Activated CD8-positive, alpha-beta memory T cell treated with anti-CD3 and anti-CD28 coated beads, Interleukin-2, amount 10 ng/mL, durations not matched to agents 7 days and 5 days (primary cell): ENCODE measurements around the gene PRF1. TPM values are rescaled to one million over a fixed set of nuclear protein-coding genes. Genes with fewer than 3 reads are reported as not detected.
A peak's percentile ranks its signal among the peaks of the same experiment; 100 is the strongest.

ENCODE experiments used
- ATAC-seq: fragments of 150-1000 bp; cut with Tn5 transposase; one replicate; pipeline ENCODE4 v1.10.0; 2021; ENCODE audit warnings: moderate library complexity
- CTCF ChIA-PET: fragments of 350-600 bp; sonication (Branson Sonifier 250); formaldehyde crosslinking; loops from one replicate; lab custom pipeline; 2021; ENCODE audit warnings: antibody characterized with exemption; lab: Charles Lee
- DNase-seq: peaks from one replicate; pipeline ENCODE4 v3.0.0-alpha.2; 2020
- H3K27ac Mint-ChIP-seq: one replicate; pipeline ENCODE4 v1.8.0; 2021; ENCODE audit warnings: mild to moderate bottlenecking, mixed read lengths
- H3K27me3 Mint-ChIP-seq: one replicate; pipeline ENCODE4 v1.8.0; 2021; ENCODE audit warnings: mixed read lengths
- H3K36me3 Mint-ChIP-seq: one replicate; pipeline ENCODE4 v1.8.0; 2021; ENCODE audit warnings: mild to moderate bottlenecking, mixed read lengths
- H3K4me1 Mint-ChIP-seq: one replicate; pipeline ENCODE4 v1.8.0; 2021; ENCODE audit warnings: mixed read lengths
- H3K4me3 Mint-ChIP-seq: one replicate; pipeline ENCODE4 v1.8.0; 2021; ENCODE audit warnings: mild to moderate bottlenecking, moderate library complexity, mixed read lengths
- H3K9me3 Mint-ChIP-seq: one replicate; pipeline ENCODE4 v1.8.0; 2022; ENCODE audit warnings: low read depth, mixed read lengths
- total RNA-seq, 2 experiments: library from RNA; stranded (reverse); gene quantifications; one replicate each; pipeline ENCODE4 v1.2.3, GENCODE V29; 2021

Gene PRF1
- total RNA-seq, 2 experiments from 2014 or later: 381 to 433 TPM

DNA sequence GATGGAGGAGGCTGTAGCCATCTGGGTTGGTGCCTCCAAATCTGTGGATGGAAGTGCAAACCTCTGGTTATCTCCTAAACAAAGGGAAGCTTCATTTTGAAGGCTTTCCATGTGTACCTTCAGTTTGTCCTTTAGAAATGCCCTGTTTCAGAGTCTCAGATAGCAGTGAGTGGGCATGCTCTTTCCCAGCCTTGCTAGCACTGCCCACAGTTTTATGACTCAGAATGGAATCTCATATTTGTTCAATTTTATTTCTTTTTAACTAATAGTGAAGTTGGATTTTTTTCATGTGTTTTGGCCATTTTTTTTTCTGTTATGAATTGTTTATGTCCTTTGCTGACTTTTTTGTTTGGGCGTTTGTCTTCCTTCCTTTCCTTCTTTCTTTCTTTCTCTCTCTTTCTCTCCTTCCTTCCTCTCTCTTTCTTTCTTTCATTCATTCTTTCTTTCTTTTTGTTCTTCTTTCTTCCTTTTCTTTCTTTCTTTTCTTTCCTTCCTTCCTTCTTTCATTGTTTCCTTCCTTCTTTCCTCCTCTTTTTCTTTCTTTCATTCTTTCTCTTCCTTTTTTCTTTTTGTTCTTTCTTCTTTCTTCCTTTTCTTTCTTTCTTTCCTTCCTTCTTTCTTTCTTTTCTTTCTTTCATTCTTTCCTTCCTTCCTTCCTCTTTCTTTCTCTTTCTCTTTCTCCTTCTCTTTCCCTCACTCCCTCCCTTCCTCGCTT, 25.6 kb downstream of the PRF1 start:
- Mint-ChIP-seq H3K9me3 (no peaks in the 10 kb centered on the region), H3K27ac (peak overlapping the region; percentile 98), H3K4me1 (peaks cover 59% of the 10 kb centered on the region), H3K27me3 (no peaks in the 10 kb centered on the region), H3K36me3 (peaks cover 4% of the 10 kb centered on the region), H3K4me3 (peak overlapping the region; percentile 63)
- no peak for DNase-seq
- no peak for ATAC-seq
- CTCF ChIA-PET: interaction anchor here (1.0 to 3.9 kb wide), 7 partner anchors 9 to 43 kb away, joined by 3 to 40 read pairs (median 6); partner anchors contain the start of gene PRF1

DNA sequence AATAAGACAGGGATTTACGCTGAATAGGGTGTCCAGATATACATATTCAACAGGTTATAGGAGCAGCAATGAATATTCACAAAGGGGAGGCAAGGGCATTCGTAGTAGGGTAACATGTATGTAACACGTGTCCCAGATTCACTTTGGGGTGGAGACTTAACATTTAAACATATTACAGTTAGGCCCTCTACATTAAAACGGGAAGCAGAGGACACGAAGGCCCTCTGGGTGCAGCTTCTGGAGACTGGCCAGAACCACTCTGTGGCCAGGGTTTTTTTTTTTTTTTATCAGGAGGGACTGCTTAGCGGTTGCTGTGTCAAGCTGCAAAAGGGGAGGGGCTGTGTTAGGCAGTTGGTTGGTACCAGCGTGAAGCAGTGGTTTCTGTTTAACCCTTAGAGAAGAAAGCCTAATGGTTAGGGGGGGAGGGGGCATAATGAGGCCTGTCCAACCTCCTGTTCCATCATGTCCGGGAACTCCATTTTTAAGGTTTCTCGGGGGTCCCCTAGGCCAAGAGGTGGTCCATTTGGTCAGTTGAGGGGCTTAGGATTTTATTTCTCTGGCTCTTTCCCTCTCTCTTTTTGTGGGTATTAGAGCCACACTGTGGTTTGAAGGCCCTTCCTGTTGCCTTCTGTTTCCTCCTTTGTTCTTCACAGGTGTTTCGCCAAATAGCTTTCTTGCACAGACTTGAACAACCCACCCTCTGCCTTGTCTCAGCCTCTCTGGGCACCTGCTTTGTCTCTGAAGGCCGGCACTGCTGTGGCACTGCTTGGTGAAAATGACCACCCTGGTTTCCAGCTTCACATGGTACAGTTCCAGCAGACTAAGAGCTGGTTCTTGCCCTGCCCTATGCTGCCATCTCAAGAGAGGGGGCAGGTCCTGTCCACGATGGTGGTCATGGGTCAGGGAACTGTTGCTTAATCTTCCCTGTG, 26.4 kb downstream of the PRF1 start:
- peak; percentile 86 for DNase-seq

DNA sequence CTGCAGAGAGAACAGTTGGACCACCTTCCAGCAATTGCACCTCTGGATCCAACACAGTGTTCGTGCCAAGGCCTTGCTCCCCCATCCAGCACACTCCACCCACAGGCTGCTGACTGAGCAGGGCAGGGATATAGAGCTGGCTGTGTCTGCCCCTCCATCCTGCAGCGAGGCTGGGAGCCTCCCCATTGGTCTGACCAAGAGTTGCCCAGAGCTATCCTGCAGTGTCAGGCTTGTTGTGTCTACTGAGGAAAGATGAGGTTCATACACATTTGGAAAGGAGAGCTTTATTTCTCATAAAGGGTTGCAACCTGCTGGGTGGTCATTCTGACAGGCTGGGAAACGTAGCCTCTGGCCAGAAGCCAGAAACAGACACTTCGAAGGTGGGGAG, 27.1 kb downstream of the PRF1 start:
- DNase-seq: no peak
- CTCF ChIA-PET: interaction anchor here (0.7 to 3.9 kb wide), 7 partner anchors 8 to 44 kb away, joined by 3 to 40 read pairs (median 6); partner anchors contain the start of gene PRF1
- Mint-ChIP-seq H3K27me3 (no peaks in the 10 kb centered on the region), H3K4me1 (peaks cover 57% of the 10 kb centered on the region), H3K36me3 (no peaks in the 10 kb centered on the region), H3K9me3 (no peaks in the 10 kb centered on the region), H3K4me3 (no peak overlapping the region), H3K27ac (peak overlapping the region; percentile 98)
- no peak for ATAC-seq

More for the DNA sequence above, 26.4 kb downstream of the PRF1 start:
- Mint-ChIP-seq H3K27ac (peak overlapping the region; percentile 98), H3K36me3 (no peaks in the 10 kb centered on the region), H3K9me3 (no peaks in the 10 kb centered on the region), H3K4me1 (peaks cover 59% of the 10 kb centered on the region), H3K27me3 (no peaks in the 10 kb centered on the region), H3K4me3 (peak overlapping the region; percentile 63)
- CTCF ChIA-PET: interaction anchor here (0.7 to 3.9 kb wide), 8 partner anchors 9 to 43 kb away, joined by 3 to 40 read pairs (median 6); partner anchors contain the start of gene PRF1
- ATAC-seq: peak; percentile 31

DNA sequence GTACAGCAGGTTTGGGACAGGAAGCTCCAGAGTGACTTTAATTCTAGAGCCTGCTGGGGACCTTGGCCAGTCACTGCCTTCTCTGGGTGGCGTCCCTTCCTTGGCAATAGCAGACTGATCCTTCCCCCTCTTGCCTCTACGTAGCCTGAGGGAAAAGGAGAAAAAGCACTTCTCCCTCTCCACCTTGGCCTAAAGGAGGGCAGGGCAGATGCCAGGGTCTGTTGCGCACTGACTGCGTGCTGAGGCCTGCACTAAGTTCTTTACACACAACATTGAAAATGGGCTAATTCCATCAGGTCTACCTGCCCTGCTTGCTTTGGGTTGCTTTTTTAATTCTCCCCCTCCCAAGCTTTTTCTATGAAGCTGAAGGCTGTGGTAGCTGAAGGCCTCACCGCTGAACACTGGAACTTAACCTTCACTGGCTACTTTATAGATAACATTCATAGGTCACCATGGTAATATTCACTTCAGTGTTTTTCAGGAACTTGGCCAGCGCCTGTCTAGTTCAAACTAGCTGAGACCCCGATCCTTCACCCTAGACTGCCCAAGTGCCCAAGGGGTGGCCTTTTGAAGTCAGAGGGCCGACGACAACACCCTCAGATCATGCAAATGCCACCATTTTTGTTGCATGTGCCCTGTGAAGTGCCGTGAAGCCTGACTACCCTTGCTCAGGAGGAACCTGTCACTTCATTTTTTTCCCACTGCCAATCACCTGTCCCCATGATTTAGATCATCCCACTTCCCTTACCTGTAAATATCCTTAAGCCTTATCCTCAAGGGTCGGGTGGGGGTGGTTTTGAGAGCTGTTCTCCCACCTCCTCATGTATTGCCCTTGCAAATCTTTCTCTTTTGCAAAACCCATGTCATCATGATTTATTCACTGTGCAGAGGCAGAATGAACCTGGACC, 28.7 kb downstream of the PRF1 start:
- Mint-ChIP-seq H3K27ac (peak overlapping the region; percentile 40), H3K9me3 (no peaks in the 10 kb centered on the region), H3K4me3 (no peak overlapping the region), H3K36me3 (no peaks in the 10 kb centered on the region), H3K27me3 (no peaks in the 10 kb centered on the region), H3K4me1 (peaks cover 54% of the 10 kb centered on the region)
- ATAC-seq (no peak), DNase-seq (no peak)
- CTCF ChIA-PET: interaction anchor here (3.9 kb wide), 1 partner anchor 14 kb away, joined by 40 read pairs; no protein-coding TSS in a partner anchor

DNA sequence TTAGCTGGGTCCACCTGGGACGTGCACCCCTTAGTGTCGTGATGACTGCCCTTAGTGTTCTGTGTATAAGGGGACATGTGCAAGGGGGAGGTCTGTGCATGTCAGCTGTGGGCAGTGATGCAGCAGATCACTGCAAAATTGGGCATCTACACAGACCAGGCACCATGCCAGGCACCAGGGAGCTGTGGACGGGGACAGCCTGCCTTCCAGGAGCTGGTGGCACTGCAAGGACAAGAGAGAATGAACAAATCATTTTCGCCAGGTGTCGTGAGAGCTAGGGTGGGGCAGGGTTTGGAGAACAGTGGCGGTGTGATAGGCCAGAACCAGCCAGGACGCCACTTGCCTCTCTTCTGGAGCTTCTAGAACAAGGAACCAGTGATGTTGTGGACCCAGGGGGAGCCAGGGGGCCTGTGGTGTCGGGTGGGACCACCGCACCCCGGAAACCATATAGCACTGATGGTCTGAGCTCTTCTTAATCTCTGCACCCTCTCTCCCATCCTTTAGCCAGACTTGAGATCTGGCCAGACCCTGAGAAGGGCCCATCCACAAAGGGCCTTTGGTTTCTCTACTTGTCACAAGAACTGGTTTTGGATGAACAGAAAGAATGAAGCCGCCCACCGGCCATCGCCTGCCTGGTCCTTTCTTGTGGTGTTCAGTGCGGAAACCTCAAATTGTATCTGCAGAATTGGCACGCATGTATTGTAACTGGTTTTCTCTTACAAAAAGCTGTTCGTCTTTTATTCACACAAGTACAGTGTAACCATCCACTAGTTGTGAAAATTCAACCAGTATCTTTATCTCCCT, 30.7 kb downstream of the PRF1 start:
- DNase-seq: no peak
- peaks cover 34% of the 10 kb centered on the region for H3K4me1 Mint-ChIP-seq
- no peaks in the 10 kb centered on the region for H3K36me3 Mint-ChIP-seq
- ATAC-seq: no peak
- no peaks in the 10 kb centered on the region for H3K27me3 Mint-ChIP-seq
- H3K4me3 Mint-ChIP-seq: no peak overlapping the region
- peak overlapping the region; percentile 34 for H3K27ac Mint-ChIP-seq
- CTCF ChIA-PET: interaction anchor here (1.2 to 2.2 kb wide), 3 partner anchors 13 to 22 kb away, joined by 4 to 10 read pairs (median 5); no protein-coding TSS in a partner anchor
- no peaks in the 10 kb centered on the region for H3K9me3 Mint-ChIP-seq

DNA sequence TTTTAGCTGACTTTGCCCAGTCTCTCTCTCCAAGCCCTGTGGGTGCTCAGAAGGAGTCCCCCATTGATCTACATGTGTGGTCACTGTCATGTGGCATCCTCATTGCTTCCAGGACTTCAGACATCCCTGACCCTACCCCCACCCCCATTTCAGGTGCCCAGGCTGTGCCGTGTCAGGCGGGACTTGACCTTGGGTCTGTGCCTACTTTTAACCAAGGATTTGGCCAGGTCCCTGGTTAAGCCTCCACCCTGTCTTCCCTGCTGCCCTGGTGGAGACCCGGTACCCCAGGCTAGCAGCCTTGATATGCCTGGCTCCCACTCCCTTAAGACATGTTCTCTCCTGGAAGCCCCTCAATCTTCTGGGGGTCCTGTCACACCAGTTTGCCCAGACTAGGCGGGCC, 31.3 kb downstream of the PRF1 start:
- Mint-ChIP-seq H3K27me3 (no peaks in the 10 kb centered on the region), H3K9me3 (no peaks in the 10 kb centered on the region), H3K4me3 (no peak overlapping the region), H3K36me3 (no peaks in the 10 kb centered on the region), H3K27ac (peak overlapping the region; percentile 34), H3K4me1 (peaks cover 27% of the 10 kb centered on the region)
- no peak for ATAC-seq
- DNase-seq: no peak
- CTCF ChIA-PET: interaction anchor here (1.1 to 2.2 kb wide), 5 partner anchors 12 to 23 kb away, joined by 4 to 10 read pairs (median 5); no protein-coding TSS in a partner anchor

DNA sequence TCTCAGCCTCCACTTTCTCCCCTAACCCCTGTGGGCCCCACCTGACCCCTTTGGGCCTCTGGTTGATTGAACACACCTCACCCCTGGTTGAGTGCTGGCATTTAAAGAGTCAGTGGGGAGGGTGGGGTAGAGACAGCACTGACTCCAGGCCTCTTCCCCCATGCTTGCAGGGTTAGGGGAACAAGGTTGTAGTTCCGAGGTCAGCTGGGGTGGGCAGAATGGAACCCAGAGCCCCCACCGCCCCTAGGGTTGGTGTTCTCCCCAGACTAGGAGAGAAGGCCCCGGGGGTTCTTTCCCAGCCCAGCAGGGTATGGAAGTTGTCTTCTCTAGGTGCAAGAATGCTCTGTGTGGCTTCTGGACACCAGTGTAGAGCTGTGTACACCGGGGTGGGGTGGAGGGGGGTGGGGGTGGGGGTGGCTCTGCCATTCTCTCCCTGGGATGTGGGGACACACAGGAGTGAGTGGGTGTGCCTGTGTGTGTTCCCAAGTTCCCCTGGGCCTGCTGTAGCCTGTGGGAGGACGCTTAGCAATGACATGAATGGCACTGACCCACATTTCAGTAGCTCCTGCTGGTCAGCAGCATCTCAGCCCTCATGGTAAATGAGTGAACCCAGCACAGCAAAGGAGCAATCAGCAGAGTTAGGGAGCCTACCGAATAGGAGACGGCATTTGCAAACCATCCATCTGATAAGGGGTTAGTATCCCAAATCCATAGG, 33.6 kb downstream of the PRF1 start:
- no peak overlapping the region for H3K4me3 Mint-ChIP-seq
- DNase-seq (no peak), ATAC-seq (no peak)
- H3K36me3 Mint-ChIP-seq: no peaks in the 10 kb centered on the region
- no peak overlapping the region for H3K27ac Mint-ChIP-seq
- H3K9me3 Mint-ChIP-seq: no peaks in the 10 kb centered on the region
- H3K27me3 Mint-ChIP-seq: no peaks in the 10 kb centered on the region
- CTCF ChIA-PET: interaction anchor here (0.7 to 3.1 kb wide), 2 partner anchors 10 to 190 kb away, joined by 3 to 18 read pairs; no protein-coding TSS in a partner anchor
- H3K4me1 Mint-ChIP-seq: peaks cover 13% of the 10 kb centered on the region

DNA sequence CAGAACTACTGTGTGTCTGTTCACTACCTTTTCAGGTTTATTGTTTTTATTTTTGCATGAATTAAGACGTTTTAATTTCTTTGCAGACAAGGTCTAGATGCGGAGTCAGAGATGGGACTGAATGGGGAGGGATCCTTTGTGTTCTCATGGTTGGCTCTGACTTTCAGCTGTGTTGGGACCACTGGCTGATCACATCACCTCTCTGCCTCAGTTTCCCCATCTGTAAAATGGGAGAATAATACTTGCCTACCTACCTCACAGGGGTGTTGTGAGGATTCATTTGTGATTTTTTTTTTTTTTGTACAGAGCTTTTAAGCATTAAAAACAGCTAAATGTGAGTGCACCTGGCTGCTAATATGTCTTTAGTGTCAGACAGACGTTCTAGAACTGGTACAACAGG, 34.4 kb downstream of the PRF1 start:
- H3K4me3 Mint-ChIP-seq: no peak overlapping the region
- H3K4me1 Mint-ChIP-seq: peaks cover 19% of the 10 kb centered on the region
- no peak for DNase-seq
- H3K36me3 Mint-ChIP-seq: no peaks in the 10 kb centered on the region
- ATAC-seq: no peak
- CTCF ChIA-PET: interaction anchor here (1.3 to 3.1 kb wide), 3 partner anchors 8 to 50 kb away, joined by 4 to 18 read pairs (median 5); no protein-coding TSS in a partner anchor
- H3K9me3 Mint-ChIP-seq: no peaks in the 10 kb centered on the region
- no peak overlapping the region for H3K27ac Mint-ChIP-seq
- H3K27me3 Mint-ChIP-seq: no peaks in the 10 kb centered on the region

DNA sequence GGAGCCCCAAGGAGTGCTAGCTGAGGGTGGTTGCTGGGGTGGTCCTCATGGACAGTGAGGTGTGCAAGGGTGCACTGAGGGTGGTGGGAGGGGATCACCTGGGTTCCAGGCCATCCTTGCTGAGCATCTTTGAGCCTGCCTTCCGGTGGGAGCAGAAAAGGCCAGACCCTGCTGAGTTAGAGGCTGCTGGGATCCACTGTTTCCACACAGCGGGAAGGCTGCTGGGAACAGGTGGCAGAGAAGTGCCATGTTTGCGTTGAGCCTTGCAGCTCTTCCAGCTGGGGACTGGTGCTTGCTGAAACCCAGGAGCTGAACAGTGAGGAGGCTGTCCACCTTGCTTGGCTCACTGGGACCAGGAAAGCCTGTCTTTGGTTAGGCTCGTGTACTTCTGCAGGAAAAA, 34.9 kb downstream of the PRF1 start:
- Mint-ChIP-seq H3K4me3 (no peak overlapping the region), H3K36me3 (no peaks in the 10 kb centered on the region), H3K27me3 (no peaks in the 10 kb centered on the region), H3K9me3 (no peaks in the 10 kb centered on the region), H3K27ac (no peak overlapping the region), H3K4me1 (peaks cover 23% of the 10 kb centered on the region)
- DNase-seq: no peak
- no peak for ATAC-seq
- CTCF ChIA-PET: interaction anchor here (1.3 to 3.1 kb wide), 4 partner anchors 8 to 50 kb away, joined by 4 to 18 read pairs (median 4); partner anchors contain the start of gene PRF1

DNA sequence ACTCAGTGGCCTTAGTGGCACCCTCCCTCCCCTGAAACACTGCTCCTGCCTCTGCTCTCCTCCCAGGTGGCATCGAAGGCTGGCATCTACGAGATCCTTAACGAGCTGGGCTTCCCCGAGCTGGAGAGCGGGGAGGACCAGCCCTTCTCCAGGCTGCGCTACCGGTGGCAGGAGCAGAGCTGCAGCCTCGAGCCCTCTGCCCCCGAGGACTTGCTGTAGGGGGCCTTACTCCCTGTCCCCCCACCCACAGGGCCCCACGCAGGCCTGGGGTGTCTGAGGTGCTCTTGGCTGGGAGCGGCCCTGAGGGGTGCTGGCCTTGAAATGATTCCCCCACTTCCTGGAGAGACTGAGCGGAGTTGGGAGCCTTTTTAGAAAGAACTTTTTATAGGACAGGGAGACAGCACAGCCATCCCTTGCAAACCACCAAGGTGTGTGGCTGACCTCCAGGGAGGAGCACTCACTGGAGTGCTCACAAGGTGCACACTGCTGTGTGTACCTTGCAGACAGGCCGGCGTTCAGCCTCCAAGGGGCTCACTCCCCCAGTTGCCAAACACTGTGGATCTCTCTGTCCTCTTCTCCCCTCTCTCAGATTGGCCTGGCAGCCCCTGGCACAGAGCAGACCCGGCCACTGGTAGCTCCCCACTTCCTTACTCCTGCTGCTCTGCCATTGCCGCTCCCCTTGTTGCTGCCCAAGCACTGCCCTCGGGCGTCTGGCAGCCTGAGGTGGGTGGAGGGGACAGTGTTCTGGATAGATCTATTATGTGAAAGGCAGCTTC, 35.8 kb downstream of the PRF1 start:
- Mint-ChIP-seq H3K9me3 (no peaks in the 10 kb centered on the region), H3K4me1 (peaks cover 24% of the 10 kb centered on the region), H3K27me3 (no peaks in the 10 kb centered on the region), H3K27ac (peak overlapping the region; percentile 6), H3K36me3 (no peaks in the 10 kb centered on the region), H3K4me3 (no peak overlapping the region)
- CTCF ChIA-PET: interaction anchor here (0.7 to 3.1 kb wide), 6 partner anchors 8 to 193 kb away, joined by 3 to 18 read pairs (median 4); partner anchors contain the start of gene PRF1
- no peak for ATAC-seq
- DNase-seq: no peak
